Measurements from ENCODE around the gene GABBR2.

DNA sequence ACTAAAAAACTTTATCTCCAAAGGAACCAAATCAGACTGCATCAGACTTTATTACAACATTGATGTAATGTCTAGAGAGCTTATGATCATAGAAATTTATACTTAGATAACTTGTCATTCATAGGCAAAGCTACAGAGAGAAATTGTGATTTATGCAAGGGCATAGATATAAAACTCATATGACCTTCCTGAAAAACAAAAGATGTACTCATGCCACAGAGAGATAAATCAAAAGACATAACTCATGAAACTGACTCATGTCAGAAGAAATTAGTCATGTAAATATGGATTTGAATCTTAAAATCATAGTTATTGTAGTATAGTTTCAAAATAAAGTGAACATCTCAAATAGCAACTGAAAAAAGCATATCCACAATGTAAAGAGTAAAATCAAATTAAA is 186.2 kb downstream of the GABBR2 start:
- TF ChIP-seq, protein P1, sequence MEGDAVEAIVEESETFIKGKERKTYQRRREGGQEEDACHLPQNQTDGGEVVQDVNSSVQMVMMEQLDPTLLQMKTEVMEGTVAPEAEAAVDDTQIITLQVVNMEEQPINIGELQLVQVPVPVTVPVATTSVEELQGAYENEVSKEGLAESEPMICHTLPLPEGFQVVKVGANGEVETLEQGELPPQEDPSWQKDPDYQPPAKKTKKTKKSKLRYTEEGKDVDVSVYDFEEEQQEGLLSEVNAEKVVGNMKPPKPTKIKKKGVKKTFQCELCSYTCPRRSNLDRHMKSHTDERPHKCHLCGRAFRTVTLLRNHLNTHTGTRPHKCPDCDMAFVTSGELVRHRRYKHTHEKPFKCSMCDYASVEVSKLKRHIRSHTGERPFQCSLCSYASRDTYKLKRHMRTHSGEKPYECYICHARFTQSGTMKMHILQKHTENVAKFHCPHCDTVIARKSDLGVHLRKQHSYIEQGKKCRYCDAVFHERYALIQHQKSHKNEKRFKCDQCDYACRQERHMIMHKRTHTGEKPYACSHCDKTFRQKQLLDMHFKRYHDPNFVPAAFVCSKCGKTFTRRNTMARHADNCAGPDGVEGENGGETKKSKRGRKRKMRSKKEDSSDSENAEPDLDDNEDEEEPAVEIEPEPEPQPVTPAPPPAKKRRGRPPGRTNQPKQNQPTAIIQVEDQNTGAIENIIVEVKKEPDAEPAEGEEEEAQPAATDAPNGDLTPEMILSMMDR (IDR thresholded peaks at IDR 0.05) = no peak
- no peak for TF ChIP-seq POLR2AphosphoS5 (IDR thresholded peaks at IDR 0.05; ENCODE audit: low read depth, low read length)
- no peak for TF ChIP-seq CHD2 (IDR thresholded peaks at IDR 0.05; ENCODE audit: low read length, partially characterized antibody)
- TF ChIP-seq EZH2phosphoT487 (IDR thresholded peaks at IDR 0.05; ENCODE audit: borderline replicate concordance, low read depth) = no peak
- TF ChIP-seq SMC3 (IDR thresholded peaks at IDR 0.05; ENCODE audit: low read depth, low read length) = no peak
- TF ChIP-seq EP300 (IDR thresholded peaks at IDR 0.05; ENCODE audit: borderline replicate concordance in 1 of 2, low read depth in 1 of 2, low read length in 1 of 2) = no peak
- TF ChIP-seq TCF12 (IDR thresholded peaks at IDR 0.05) = no peak
- TF ChIP-seq JUND (IDR thresholded peaks at IDR 0.05) = no peak
- TF ChIP-seq RFX5 (IDR thresholded peaks at IDR 0.05; ENCODE audit: low read length) = no peak
- no peak for TF ChIP-seq TAF1 (IDR thresholded peaks at IDR 0.05; ENCODE audit: borderline replicate concordance, low read depth, low read length)
- TF ChIP-seq NRF1 (IDR thresholded peaks at IDR 0.05; ENCODE audit: low read depth, low read length) = no peak
